GM12878 (cell line): Measurements from ENCODE around the gene EDN3. TPM values are rescaled to one million over a fixed set of nuclear protein-coding genes. Genes with fewer than 3 reads are reported as not detected.

Experiments
- DPF2 ChIP-seq: fragments of 450-650 bp; IDR thresholded peaks from 2 replicates; pipeline ENCODE4 v1.6.1; 2017; ENCODE audit warnings: mild to moderate bottlenecking
- SIN3A ChIP-seq: IDR thresholded peaks from 2 replicates; pipeline ENCODE4 v1.6.1; 2012; ENCODE audit warnings: low read depth, low read length, improper control_type of control experiment
- SIX5 ChIP-seq: IDR thresholded peaks from 2 replicates; pipeline ENCODE4 v1.6.1; 2011; ENCODE audit warnings: mild to moderate bottlenecking, low read depth, low read length, moderate library complexity; ENCODE audit not compliant: severe bottlenecking
- TCF3 ChIP-seq: IDR thresholded peaks from 2 replicates; pipeline ENCODE4 v1.6.1; 2012; ENCODE audit warnings: low read depth, mild to moderate bottlenecking, low read length, borderline replicate concordance; ENCODE audit not compliant: insufficient read depth
- TCF7 ChIP-seq: IDR thresholded peaks from 2 replicates; pipeline ENCODE4 v1.6.1; 2014; ENCODE audit warnings: antibody characterized with exemption, borderline replicate concordance
- ZBED1 ChIP-seq: IDR thresholded peaks from 2 replicates; pipeline ENCODE4 v1.6.1; 2016; ENCODE audit warnings: borderline replicate concordance
- ZBTB40 ChIP-seq: fragments of 450-650 bp; IDR thresholded peaks from 2 replicates; pipeline ENCODE4 v1.6.1; 2016; ENCODE audit warnings: mild to moderate bottlenecking, moderate library complexity, borderline replicate concordance
- ZNF592 ChIP-seq: fragments of 450-650 bp; IDR thresholded peaks from 2 replicates; pipeline ENCODE4 v1.6.1; 2017; ENCODE audit warnings: mild to moderate bottlenecking, moderate library complexity
- polyA plus RNA-seq, 11 experiments: library from polyadenylated mRNA; depleted of rRNA in 4 of 11; unstranded in 6 of 11; stranded (reverse) in 5 of 11; fragments of >200 nt; fragmentation: Nextera tagmentation in 4 of 11; fragmentation: Illumina TruSeq in 1 of 11; extraction: Ambion mirVana in 4 of 11; extraction: Trizol in 1 of 11; gene quantifications; 1 replicate in 1 of 11; 2 replicates in 10 of 11; pipeline versions ENCODE4 v1.2.1 to v1.2.3, GENCODE V29; 2011 to 2016; ENCODE audit warnings: inconsistent platforms in 2 of 11, missing spikeins in 2 of 11, low read depth in 1 of 11
- total RNA-seq, 4 experiments: library from RNA; depleted of rRNA in 3 of 4; stranded (reverse); fragments of >200 nt in 3 of 4; fragmentation: Illumina TruSeq in 1 of 4; extraction: Trizol in 1 of 4; gene quantifications; 2 replicates each; pipeline versions ENCODE4 v1.2.1 to v1.2.3, GENCODE V29; 2013 to 2021

The EDN3 gene
- total and polyA plus RNA-seq, 10 of the 15 experiments (the other 5 are each of a cell fraction or from before 2014, with no cell fraction given) = not detected

- TF ChIP-seq DPF2 (no peak), TCF3 (no peak), TCF7 (no peak), ZBTB40 (no peak), ZBED1 (no peak), SIN3A (no peak), SIX5 (no peak), ZNF592 (no peak)
Observed at GRCh38 chr20:59334651-59335300, 34.4 kb downstream of the EDN3 start (continued).
